ENCODE results near the gene PPP1R12C. TPM values are rescaled to one million over a fixed set of nuclear protein-coding genes. Genes with fewer than 3 reads are reported as not detected.
A peak's percentile ranks its signal among the peaks of the same experiment; 100 is the strongest.
"Not testable (repeated sequence)": the region's sequence is repeated elsewhere in the genome, so short reads cannot be mapped to it uniquely, and the experiment has no call there.

The PPP1R12C gene
- total RNA-seq, 1 donor from 2014 or later: 120 TPM

DNA sequence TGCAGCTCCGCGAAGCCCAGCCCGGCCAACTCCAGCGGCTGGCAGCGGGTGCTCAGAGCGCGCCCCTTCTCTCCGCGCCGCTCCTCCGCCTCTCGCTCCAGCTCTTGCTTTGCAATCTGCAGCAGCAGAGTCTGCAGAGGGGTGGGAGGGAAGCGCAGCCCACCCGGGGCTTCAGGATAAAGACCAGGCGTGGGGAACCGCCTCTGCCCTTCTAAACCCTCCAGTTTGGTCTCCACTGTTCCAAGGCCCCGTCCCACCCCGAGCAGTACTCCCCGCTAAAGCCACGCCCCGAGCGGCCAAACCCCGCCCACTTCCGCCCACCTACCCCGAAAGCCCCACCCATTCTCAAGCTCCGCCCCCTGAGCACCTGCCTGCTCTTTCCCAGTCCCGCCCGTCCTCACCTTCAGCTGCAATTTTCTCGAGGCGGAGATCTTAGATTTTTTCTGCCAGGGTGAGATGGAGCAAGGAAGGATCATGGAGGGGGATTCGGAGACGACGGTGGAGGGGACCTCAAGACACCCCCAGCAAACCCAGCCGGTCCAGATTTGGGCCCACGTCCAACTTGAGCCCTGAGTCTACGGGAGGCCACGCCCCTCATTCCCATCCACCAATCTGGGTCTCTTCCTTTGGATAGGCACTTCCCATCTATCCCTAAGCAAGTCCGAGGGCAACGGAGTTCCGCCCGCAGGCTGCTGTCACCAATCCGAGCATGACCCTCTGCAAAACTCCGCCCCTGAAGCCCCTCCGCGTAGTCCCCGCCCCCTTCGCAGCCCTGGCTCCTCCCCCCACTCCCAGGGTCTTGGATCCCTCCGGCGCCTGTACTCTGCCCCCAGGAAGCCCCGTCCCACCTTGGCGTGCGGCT is 39.0 kb upstream of the PPP1R12C start:
- Histone ChIP-seq H3K27ac (no peak overlapping the region), H3K9me3 (no peaks in the 10 kb centered on the region), H3K4me1 (no peaks in the 10 kb centered on the region), H3K4me3 (no peak overlapping the region), H3K36me3 (no peaks in the 10 kb centered on the region), H3K27me3 (peaks cover 32% of the 10 kb centered on the region)
- peak; percentile 79 for DNase-seq
- ATAC-seq: peak; percentile 54
- intact Hi-C loops (cut with DNase I): no loop called here
- TF ChIP-seq, protein P1, sequence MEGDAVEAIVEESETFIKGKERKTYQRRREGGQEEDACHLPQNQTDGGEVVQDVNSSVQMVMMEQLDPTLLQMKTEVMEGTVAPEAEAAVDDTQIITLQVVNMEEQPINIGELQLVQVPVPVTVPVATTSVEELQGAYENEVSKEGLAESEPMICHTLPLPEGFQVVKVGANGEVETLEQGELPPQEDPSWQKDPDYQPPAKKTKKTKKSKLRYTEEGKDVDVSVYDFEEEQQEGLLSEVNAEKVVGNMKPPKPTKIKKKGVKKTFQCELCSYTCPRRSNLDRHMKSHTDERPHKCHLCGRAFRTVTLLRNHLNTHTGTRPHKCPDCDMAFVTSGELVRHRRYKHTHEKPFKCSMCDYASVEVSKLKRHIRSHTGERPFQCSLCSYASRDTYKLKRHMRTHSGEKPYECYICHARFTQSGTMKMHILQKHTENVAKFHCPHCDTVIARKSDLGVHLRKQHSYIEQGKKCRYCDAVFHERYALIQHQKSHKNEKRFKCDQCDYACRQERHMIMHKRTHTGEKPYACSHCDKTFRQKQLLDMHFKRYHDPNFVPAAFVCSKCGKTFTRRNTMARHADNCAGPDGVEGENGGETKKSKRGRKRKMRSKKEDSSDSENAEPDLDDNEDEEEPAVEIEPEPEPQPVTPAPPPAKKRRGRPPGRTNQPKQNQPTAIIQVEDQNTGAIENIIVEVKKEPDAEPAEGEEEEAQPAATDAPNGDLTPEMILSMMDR (IDR thresholded peaks at IDR 0.05): no peak

DNA sequence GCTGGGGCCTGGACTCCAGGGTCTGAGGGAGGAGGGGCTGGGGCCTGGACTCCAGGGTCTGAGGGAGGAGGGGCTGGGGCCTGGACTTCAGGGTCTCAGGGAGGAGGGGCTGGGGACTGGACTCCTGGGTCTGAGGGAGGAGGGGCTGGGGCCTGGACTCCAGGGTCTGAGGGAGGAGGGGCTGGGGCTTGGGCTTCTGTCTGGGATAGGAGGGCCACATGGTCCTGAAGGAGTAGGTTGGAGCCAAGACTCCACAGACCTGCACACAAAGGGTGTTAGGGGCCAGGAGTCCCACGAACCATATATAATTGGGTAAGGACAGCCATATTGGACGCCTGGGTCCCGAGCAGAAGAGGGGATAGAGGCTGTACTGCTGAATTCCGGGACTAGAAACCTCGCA is 38.3 kb upstream of the PPP1R12C start:
- H3K27me3 ChIP-seq: peaks cover 27% of the 10 kb centered on the region
- H3K9me3 ChIP-seq; H3K27ac ChIP-seq; H3K4me1 ChIP-seq; DNase-seq; H3K4me3 ChIP-seq; H3K36me3 ChIP-seq; ATAC-seq; intact Hi-C loops (cut with DNase I): not testable (repeated sequence)

DNA sequence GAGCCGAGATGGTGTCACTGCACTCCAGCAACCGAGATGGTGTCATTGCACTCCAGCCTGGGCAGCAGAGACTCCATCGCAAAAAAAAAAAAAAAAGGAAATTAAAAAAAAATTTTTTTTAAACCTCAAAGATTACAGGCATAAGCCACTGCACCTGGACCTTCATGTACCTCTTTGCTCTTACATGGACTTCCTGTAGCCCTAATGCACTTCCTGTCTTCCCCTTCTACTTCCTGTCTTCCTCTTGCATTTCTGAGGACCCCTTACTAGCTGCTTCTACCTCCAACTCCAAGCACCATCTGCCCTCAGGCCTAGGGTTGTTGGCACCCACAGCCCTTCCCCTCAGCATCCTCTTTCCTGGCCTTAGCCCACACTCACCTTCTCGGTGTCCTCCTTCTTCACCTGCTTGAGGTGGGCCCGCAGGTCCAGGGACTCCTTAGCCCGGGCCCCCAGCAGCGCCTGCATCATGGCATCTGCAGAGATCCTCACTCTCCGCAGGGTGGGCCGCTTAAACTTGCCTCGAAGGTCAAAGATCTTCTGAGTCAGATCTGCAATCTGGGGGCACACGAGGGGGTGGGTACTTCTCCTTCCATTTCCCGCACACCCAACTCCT is 36.3 kb upstream of the PPP1R12C start:
- Histone ChIP-seq H3K4me1 (no peaks in the 10 kb centered on the region), H3K36me3 (no peaks in the 10 kb centered on the region), H3K9me3 (no peaks in the 10 kb centered on the region), H3K4me3 (no peak overlapping the region), H3K27me3 (peaks cover 30% of the 10 kb centered on the region), H3K27ac (no peak overlapping the region)
- TF ChIP-seq, protein P1 (IDR thresholded peaks at IDR 0.05): no peak
- DNase-seq (no peak), ATAC-seq (no peak)
- intact Hi-C loops (cut with DNase I): no loop called here

DNA sequence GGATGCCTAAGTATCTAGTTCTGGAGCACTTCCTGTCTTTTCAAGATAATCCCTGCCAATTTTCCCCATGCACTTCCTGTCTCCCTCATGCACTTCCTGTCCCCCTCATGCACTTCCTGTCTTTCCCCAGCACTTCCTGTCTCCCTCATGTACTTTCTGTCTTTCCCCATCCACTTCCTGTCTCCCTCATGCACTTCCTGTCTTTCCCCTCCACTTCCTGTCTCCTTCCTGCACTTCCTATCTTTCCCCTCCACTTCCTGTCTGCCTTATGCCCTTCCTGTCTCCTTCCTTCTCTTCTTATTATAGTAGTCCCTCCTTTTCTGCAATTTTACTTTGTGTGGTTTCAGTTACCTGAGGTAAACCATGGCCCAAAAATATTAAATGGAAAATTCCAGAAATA is 34.6 kb upstream of the PPP1R12C start:
- Histone ChIP-seq H3K27ac (no peak overlapping the region), H3K4me1 (no peaks in the 10 kb centered on the region), H3K36me3 (no peaks in the 10 kb centered on the region), H3K9me3 (no peaks in the 10 kb centered on the region), H3K4me3 (no peak overlapping the region), H3K27me3 (peaks cover 27% of the 10 kb centered on the region)
- ATAC-seq (no peak), DNase-seq (no peak)
- TF ChIP-seq, protein P1 (IDR thresholded peaks at IDR 0.05): no peak
- intact Hi-C loops (cut with DNase I): no loop called here

DNA sequence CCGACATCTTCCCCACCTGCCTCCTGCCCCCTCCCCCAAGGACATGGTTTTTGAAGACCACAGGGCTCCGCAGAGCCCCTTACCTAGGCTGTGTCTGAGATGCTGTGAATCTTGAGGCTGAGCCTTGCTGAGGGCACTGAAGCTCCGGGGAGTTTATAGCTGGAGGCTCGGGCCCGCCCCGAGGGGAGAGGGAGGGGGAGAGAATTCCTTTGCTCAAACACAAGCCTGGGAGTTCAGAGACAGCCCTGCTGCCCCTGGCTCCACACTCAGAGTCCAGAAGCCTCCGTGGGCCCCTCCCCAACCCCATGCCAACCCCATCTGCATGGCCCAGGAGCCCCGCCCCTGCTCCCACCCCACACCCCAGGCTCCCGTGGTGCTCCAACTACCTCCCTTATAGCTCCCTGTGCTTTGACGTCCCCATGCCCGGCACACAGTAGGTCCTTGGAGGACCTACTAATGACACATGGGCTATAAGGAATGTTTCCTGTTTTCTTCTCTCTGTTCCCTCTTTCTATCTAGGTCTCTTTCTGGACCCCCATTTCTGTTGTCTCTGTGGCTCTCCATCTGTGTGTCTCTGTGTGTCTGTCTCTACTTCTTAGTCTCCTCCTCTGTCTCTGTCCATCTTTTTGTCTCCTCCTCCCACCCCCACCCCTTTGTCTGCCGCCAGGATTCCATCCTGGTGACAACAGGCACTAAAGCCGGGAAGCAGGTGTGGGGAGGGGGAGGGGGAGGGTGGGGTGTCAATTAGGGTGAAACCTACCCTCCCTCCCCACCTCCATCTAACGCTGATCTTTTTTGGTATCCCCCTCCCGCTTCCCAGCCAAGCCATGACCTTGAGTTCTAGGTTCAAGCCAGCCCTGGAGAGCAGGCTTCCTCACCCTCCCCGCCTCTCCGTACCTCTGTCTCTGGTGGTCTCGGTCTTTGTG is 31.9 kb upstream of the PPP1R12C start, which contains the start of gene TNNT1:
TNNT1 (minus strand) TSS at position 129 of the 926 bp plus-strand sequence. CDS start 2,049 bp downstream, outside the sequence.
- TF ChIP-seq, protein P1 (IDR thresholded peaks at IDR 0.05): no peak
- Histone ChIP-seq H3K4me1 (no peaks in the 10 kb centered on the region), H3K36me3 (no peaks in the 10 kb centered on the region), H3K27ac (no peak within 1 kb of the TSS), H3K4me3 (no peak within 1 kb of the TSS), H3K27me3 (peaks cover 39% of the 10 kb centered on the region), H3K9me3 (no peaks in the 10 kb centered on the region)
- peak; percentile 51 for DNase-seq
- no peak for ATAC-seq
- intact Hi-C loops (cut with DNase I): no loop called here

Data from upper lobe of right lung (tissue), 1 donor.